ENCODE measurements around the gene CYB5D1.

DNA sequence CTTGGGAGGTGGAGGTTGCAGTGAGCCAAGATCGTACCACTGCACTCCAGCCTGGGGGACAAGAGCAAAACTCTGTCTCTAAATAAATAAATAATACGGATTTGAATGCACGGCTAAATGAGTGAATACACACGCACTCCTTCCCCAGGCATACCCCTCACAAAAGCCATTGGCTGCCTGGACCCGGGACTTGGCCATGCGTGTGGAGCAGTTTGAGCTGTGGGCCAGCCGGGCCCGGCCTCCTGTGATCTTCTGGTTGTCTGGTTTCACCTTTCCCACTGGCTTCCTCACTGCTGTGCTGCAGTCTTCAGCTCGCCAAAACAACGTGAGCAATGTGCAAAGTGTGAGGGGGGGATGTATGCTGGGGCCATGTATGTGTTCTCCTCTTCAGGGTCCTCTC lies 25.4 kb upstream of the CYB5D1 start:
- TF ChIP-seq, protein P1, sequence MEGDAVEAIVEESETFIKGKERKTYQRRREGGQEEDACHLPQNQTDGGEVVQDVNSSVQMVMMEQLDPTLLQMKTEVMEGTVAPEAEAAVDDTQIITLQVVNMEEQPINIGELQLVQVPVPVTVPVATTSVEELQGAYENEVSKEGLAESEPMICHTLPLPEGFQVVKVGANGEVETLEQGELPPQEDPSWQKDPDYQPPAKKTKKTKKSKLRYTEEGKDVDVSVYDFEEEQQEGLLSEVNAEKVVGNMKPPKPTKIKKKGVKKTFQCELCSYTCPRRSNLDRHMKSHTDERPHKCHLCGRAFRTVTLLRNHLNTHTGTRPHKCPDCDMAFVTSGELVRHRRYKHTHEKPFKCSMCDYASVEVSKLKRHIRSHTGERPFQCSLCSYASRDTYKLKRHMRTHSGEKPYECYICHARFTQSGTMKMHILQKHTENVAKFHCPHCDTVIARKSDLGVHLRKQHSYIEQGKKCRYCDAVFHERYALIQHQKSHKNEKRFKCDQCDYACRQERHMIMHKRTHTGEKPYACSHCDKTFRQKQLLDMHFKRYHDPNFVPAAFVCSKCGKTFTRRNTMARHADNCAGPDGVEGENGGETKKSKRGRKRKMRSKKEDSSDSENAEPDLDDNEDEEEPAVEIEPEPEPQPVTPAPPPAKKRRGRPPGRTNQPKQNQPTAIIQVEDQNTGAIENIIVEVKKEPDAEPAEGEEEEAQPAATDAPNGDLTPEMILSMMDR (IDR thresholded peaks at IDR 0.05), result no peak
- TF ChIP-seq POLR2A (IDR thresholded peaks at IDR 0.05), result no peak
- TF ChIP-seq EP300 (IDR thresholded peaks at IDR 0.05), result no peak

Measured in ovary (tissue), 3 donors.